ENCODE data around the gene SH3BGRL.

SH3BGRL gene

DNA sequence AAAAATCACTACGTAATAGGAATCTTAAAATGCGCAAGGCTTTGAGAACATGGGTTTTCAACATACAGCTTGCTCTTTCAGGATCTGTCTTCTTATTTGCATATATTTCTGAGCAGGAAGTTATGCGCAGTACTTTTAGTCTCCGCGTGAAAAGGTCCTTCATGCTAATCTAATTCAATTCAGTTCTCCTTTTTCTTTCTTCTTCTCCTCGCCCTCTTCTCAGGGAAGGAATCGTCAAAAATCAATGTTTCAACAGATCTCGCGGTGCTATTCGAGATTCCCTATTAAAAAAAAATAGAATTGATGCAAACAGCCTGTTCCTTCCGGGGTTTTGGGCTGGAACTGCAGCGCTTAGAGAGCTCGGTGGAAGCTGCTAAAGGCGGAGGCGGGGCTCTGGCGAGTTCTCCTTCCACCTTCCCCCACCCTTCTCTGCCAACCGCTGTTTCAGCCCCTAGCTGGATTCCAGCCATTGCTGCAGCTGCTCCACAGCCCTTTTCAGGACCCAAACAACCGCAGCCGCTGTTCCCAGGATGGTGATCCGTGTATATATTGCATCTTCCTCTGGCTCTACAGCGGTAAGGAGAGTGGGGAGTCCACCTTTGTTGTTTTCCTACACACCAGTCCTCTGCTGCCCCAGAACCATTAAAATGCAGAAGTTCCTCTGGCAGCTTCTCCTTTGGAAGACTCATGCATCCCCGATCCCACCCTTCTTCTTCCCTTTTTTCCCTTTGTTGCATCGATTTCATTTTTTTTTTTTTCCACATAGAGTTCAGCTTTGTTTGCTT lies at the start of gene SH3BGRL, which contains the start of gene HMGN5:
Gene SH3BGRL, plus strand, starts transcription at position 432 of the 785 bp plus-strand sequence. Its CDS starts 99 bp downstream, at position 531.
Gene HMGN5, minus strand, starts transcription at position 243 of the 785 bp plus-strand sequence. CDS start 80,364 bp downstream, outside the sequence.
- DNase-seq (ENCODE audit: low spot score) = peak; percentile 78

DNA sequence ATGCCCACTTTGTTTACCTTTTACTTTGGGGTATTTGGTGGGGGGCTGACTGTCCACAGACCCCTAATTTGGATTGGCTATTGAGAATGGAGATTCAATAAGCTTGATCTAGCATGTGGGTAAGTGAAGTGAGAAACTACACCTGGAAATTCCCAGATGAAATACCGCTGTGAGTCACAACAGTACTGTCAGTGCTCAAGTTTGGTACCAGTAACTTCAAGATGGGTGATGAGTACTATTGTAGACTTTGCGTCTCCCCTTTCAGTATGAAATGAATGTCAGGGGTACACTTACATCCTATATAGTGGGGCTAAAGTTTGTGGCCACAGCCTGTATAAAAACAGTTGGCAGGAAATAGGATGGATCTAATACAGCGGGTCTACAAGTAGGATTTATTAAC lies 33.5 kb upstream of the SH3BGRL start:
- no peak for DNase-seq (ENCODE audit: low spot score)

DNA sequence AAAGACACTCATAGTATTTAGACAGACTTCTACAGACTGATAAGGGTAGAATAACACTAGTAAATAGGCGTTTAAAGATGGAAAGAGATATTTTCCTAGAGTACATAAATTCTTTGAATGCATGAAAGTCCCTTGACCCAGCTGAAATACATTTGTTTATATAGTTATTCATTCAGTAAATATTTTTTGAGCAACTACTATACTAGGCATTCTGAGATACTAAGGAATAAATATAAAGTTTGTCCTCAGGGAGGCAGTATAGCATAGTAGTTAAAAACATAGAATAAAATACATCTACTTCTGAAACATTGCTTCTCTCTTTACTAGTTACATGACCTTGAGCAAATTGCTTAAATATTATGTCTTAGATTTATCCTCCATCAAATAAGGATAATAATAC lies 27.6 kb upstream of the SH3BGRL start:
- DNase-seq (ENCODE audit: low spot score) = peak; percentile 7

DNA sequence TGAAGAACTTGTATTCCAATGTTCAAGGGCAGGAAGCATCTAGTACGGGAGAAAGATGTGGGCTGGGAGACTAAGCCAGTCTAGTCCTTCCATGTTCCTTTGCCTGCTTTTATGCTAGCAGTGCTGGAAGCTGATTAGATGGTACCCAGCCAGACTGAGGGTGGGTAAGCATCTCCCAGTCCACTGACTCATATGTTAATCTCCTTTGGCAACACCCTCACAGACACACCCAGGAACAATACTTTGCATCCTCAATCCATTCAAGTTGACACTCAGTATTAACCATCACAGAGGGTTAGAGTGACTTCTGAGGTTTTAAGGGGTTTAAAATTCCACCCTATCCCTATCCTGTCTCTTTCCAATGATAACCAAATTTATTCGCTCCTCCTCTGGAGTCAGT lies 6.6 kb upstream of the SH3BGRL start:
- no peak for DNase-seq (ENCODE audit: low spot score)

DNA sequence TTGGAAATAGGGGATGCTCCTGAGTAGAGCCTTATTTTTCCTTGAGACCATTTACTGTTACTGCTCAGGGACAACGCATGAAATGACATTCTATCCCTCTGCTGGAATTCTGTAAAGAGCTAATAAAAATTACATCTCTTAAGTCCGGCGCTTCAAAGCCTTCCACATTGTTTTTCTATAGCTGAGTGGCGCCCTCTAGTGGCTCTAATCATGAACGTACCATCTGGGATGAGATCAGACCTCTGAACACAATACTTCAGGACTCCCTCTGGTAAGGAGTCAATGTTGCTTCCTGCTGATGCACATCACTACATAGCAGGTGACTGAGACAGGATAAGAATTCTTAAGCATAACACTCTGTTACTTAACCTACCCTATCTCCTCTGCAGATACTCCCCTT lies 6.2 kb upstream of the SH3BGRL start:
- DNase-seq (ENCODE audit: low spot score) = peak; percentile 50

DNA sequence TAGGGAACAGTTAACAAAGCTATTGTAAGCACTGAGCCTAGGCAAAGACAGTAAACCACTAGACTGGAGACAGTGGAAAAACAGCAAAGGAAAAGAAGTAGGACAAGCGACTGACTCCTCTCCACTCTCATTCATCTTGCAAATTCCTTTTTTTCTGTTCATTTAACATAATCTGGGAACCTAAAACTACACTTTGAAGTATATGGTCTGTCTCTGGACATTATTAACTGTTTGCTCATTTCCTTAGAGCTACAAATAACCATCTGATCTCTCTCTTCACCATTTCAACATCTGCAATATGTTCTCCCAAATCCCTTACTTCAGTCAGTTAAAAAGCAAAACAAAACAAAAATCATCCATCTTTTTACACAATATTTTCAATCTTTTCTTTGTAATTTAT lies 831 bp upstream of the SH3BGRL start:
- no peak for DNase-seq (ENCODE audit: low spot score)

DNA sequence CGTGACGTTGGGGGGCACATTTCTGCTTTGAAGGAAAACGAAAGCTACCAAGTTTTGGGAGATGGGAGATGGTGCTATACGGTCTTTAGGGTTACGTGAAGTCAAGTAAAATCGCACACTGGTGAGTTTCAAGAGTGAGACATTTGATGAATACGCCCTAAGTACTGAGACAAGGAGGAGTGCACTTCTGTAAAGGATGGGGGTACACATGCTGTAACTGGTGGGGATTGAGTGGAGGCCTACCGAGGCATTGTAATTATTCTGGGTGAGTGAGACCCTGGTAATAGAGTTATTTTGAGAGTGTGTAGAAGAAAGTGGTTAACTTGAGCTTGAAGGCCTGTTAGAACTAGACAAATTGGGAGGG lies 536 bp downstream of the SH3BGRL start:
- DNase-seq (ENCODE audit: low spot score) = peak; percentile 8

DNA sequence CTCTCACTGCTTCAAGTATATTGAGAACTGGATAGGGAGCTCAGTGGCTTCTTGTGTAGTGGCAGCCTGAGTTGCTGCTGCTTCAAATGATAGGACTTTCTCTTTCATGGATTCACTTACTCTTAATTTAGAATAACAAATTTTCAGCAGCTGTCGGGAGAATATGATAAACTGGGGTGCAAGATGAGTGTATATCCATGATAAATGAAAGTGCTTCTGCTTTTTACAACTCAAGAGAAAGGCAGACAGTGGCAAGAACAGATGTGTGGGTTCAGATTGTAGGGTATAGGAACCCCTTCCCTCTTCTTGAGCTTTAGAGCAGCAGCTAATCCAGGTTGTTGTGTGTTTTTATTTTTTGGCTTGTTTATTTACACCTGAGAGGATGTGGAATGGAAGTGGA lies 1.0 kb downstream of the SH3BGRL start:
- DNase-seq (ENCODE audit: low spot score) = no peak

DNA sequence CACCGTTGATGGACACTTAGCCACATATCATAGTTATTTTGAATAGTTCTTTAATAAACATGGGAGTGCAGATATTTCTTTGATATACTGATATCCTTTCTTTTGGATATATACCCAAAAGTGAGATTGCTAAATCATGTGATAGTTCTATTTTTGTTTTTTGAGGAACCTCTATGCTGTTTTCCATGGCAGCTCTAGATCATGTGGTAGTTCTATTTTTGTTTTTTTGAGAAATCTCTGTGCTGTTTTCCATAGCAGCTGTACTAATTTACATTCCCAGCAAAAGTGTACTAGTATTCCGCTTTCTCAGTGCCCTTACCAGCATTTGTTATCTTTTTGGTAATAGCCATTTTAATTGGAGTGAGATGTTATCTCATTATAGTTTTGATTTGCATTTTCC lies 3.6 kb downstream of the SH3BGRL start:
- no peak for DNase-seq (ENCODE audit: low spot score)

DNA sequence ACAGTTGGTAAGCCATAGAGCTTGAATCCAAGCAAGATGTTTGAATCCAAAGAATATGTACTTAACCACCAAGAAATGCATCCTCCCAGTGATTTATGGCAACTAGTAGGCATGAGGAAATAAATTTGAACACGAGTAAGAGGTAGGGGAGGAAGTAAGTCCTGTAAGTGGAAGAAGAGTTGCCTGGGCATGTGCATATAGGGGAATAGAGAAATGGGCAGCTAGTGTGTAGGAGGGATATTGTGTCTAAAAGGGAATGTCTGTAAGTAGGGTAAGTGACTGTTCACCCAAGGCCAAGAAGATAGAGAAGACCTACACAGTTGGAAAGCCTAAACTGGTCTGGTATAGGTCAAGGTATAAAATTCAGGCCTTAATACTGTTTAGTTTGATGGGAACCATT lies 4.6 kb downstream of the SH3BGRL start:
- no peak for DNase-seq (ENCODE audit: low spot score)

DNA sequence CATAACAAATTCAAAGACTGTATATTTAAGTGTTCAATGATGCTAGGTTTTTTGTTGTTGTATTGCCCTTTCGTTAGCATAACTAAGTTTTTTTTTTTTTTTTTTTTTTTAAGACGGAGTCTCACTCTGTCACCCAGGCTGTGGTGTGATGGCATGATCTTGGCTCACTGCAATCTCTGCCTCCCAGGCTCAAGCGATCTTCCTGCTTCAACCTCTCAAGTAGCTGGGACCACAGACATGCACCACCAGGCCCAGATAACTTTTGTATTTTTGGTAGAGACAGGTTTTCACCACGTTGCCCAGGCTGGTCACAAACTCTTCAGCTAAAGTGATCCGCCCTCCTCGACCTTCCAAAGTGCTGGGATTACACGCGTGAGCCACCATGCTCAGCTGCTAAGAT lies 7.0 kb downstream of the SH3BGRL start:
- no peak for DNase-seq (ENCODE audit: low spot score)

DNA sequence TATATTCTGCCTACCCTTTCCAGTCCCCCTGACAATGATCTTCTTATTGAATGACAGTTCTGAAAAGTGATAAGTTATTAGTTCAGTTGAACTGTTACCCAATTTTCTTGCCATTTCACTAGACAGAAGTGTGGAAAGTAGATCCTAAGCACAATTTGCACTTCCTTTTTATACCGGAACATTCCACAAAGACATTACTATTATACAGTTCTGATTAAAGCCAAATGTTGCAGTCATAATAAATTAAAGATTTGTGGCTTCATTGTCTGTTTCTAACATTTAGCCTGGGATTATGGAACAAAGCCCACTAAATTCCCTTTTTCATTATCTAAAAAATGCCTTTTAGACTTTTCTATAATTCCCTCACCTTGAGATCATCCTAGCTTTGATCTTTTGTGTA lies 13.8 kb downstream of the SH3BGRL start:
- DNase-seq (ENCODE audit: low spot score) = no peak

DNA sequence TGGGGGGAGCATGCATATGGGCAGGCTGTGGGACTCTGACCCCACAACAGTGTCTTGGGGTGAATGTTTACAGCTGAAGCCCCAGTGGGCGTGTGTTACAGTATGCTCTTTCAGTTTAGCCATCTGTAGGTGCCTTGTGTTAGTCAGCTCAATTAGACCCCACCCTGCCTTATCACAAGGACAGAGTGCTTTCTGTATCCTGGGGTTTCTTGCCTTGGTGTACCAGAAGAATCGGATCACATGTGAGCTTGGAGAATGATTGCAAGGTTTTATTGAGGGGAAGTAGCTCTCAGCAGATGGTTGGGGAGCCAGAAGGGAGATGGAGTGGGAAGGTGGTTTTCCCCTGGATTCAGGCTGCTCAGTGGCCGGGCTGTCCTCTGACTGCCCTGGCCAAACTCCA lies 27.3 kb downstream of the SH3BGRL start:
- no peak for DNase-seq (ENCODE audit: low spot score)

DNA sequence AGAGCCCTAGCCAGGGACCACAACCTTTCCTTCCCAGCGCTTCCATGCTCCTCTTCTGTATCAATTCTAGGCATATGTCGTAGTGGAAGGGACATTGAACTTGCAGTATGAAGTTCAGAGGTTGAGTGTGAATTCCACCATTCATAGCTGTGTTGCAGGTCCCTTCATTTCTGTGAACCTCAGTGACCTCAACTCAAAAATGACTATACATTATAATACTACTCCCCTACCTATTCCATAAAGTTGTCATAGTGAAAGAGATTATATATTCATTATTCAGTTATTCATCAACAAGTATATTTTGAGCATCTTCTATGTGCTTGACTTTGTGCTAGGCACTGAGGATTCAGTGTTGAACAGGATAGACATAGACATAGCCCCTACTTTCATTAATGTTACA lies 28.0 kb downstream of the SH3BGRL start:
- no peak for DNase-seq (ENCODE audit: low spot score)

DNA sequence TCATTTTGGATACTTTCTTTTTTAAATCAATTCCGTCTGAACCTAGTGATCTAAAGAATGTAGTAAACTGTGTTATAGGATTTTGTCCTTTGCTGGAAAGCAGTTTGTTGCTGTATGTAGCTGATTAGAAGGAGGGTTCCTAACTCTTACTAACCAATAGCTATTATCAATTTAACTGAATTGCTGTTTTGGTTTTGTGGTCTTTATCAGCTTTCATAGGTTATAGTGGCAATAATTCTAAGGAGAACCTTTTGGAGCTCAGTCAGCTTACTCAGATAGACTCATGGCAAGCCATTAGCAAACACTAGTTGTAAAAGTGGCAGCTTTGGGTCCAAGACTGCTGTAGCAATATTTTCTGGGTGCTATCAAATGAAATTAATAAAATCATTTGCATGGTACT lies 29.6 kb downstream of the SH3BGRL start:
- no peak for DNase-seq (ENCODE audit: low spot score)

DNA sequence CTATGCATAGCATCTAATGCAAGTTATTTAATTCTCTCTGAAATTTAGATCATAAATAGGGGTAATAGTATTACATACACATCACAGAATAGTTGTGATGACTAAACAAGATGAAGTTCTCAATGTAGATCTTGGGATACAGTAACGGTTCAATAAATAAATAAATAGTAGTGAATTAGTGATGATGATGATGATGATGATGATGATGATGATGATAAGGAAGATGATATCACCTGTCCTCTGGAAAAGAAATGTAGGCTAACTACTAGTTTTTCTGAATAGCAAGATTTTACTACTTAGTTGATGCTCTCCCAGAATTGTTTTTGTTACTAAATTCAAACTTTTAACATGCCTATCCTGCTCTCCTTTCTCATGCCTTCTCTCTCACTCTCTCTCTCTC lies 30.3 kb downstream of the SH3BGRL start:
- DNase-seq (ENCODE audit: low spot score) = no peak

DNA sequence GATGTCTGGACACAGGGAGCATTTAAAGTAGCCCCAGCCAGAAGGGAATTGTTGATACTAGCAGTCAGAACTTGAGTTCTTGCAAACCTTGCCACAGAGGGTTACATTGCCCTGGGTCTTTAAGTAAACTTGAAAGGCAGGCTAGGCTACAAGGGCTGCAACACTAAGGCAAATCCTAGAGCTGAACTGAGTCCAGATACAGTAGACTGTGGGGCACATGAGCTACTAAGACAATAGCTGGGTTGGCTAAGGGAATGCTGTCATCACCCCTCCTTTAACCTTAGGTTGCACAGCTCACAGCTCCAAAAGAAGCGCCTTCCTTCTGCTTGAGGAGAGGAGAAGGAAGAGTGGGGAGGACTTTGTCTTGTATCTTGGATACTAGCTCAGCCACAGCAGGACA lies 35.6 kb downstream of the SH3BGRL start:
- no peak for DNase-seq (ENCODE audit: low spot score)

DNA sequence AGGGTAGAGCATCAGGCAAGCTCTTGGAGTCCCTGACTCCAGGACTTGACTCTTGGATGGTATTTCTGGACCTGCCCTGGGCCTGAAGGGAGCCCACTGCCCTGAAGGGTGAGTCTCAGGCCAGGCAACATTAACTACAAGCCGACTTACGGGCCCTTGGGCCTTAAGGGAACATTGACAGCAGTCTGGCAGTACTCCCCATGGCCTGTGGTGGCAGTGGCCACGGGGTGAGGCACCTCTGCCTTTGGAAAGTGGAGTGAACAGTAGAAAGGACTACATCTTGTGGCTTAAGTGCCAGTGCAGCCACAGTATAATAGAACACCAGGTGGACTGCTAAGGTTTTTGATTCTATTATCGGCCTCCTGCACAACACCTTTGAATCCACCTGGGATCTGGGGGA lies 36.3 kb downstream of the SH3BGRL start:
- no peak for DNase-seq (ENCODE audit: low spot score)

DNA sequence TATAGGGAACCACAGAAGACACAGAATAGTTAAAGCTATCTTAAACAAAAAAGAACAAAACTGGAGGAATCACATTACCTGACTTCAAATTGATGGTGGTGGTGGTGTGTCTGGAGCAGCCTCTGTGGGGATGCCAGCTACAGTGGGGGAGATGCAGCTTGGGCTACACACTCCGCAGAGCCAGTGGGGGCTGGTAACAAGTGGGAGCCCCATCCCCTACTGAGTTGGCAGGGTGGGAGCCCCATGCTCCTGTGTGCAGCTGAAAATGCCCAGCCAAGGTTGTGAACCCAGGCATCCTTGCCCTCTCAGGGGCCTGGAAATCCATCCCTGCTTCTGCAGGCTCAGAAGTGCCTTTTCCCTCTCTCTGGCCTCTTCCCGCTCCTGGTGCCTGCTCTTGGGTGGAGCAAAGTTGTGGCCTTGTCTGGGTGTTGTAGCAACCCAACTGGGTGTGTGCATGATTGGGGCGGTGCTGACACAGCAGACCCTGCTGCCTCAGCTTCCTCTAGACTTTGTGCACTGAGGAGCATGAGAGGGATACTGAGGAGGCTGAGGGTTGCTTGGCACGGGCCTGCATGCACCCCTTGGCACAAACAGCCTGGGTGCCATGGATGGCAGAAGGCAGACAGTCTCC lies 38.9 kb downstream of the SH3BGRL start:
- no peak for DNase-seq (ENCODE audit: low spot score)

DNA sequence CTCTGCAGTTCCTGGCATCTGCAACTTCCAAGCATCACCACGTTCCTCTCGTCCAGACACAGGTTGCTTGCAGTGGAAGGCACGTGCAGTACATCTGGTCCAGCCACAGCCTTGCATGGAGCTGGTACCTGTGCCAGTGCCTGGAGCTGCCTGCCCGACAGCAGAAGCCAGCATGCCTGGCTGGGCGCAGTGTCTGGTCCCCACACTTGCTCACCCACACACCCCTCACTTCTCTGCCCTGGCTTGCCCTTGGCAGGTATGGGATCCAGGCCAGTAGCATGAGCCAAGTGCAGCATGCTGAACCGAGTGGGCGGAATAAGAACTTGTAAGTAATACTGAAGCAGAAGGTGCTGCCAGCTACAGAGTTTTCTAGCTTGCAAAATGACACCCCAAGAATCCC lies 39.9 kb downstream of the SH3BGRL start:
- DNase-seq (ENCODE audit: low spot score) = no peak

DNA sequence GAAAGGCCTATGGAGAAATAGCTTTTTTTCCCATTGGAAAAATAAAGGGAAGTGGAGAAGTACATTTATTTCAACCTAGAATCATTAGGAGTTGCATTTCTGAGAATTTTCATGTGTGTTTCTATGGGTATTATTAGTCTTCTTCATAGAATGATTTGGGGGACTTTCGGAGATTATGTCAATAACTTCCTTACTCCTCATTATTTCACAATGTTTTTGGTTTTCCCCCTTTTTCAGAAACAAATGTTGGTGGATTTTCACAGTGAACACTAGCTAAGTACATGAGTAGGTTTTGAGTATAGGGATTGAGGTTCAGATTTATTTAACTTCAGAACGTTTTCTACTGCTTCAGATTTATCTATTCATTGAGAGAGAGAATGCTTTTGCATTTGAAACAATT lies 54.0 kb downstream of the SH3BGRL start:
- no peak for DNase-seq (ENCODE audit: low spot score)

DNA sequence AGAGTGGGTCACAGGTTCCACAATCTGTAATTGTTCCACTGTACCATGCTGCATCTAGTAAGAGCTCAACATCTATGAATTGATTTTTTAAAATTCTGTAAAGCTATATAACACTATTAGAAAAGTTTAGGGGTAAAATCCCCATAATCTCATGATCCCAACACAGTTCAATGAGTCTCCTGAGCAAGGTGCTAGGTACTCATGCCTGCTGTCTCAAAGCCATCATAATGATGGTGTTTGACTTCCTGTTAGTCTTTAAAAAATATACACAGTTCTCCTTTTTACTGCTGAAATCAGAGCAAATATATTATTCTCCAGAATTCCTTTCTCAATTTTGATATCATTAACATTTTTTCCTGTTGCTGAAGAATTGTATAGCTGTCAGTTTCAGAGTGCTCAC lies 55.9 kb downstream of the SH3BGRL start:
- DNase-seq (ENCODE audit: low spot score) = no peak

DNA sequence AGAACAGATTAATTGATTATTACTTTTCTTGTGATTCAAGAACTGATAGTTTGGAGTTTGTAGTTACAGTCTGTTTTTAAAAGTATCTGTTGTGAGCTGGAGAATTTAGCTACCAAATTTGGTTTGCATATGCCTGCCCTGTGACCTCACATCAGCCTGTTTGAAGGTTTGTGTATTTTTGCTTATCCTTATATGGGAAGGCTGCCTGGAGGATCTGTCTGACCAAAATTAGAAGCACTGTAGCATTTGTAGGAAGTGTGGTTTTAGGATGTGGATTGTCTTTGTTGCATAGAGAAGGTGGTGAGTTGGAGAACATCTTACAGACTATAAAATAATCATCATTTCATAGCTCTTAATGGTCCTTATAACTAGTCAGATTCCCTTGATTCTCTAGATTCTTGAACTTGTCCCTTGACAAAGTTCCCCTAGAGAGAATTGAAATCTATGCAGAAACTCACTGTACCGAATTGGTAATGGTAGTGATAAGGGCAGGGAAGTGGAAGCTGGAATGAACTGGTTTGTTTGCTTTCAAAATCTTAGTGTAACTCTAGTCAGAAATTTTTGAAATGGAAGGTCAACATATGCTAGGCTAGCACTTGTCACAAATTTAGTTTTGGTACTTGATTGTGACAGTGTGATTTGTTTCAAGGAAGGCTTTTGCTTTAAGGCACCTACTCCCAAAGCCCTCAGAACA lies 57.3 kb downstream of the SH3BGRL start:
- DNase-seq (ENCODE audit: low spot score) = no peak
